GM12892 (cell line): ENCODE data around the gene PTCD3.

Experiments
- POLR2A ChIP-seq: IDR thresholded peaks from 2 replicates; pipeline ENCODE4 v1.6.1; 2011; ENCODE audit warnings: low read depth, low read length, control low read depth
- POLR2AphosphoS5 ChIP-seq: IDR thresholded peaks from 2 replicates; pipeline ENCODE4 v1.6.1; 2011; ENCODE audit warnings: low read depth, low read length, control low read depth
- TAF1 ChIP-seq: IDR thresholded peaks from 2 replicates; pipeline ENCODE4 v1.6.1; 2011; ENCODE audit warnings: low read depth, mild to moderate bottlenecking, control low read depth, low read length, borderline replicate concordance

- no peak for TF ChIP-seq TAF1
- TF ChIP-seq POLR2A, result no peak
- no peak; the same call in 1 of the 2 replicates for TF ChIP-seq POLR2AphosphoS5
These were observed 37.3 kb downstream of the PTCD3 start for GRCh38 chr2:86143307-86143706.
